Left forelimb (tissue), 1 donor: Measurements from ENCODE around the gene CELSR1.

Experiments
- DNase-seq: peaks from one replicate; pipeline ENCODE4 v3.0.0-alpha.2; 2018; ENCODE audit warnings: low spot score

CELSR1 gene

DNA sequence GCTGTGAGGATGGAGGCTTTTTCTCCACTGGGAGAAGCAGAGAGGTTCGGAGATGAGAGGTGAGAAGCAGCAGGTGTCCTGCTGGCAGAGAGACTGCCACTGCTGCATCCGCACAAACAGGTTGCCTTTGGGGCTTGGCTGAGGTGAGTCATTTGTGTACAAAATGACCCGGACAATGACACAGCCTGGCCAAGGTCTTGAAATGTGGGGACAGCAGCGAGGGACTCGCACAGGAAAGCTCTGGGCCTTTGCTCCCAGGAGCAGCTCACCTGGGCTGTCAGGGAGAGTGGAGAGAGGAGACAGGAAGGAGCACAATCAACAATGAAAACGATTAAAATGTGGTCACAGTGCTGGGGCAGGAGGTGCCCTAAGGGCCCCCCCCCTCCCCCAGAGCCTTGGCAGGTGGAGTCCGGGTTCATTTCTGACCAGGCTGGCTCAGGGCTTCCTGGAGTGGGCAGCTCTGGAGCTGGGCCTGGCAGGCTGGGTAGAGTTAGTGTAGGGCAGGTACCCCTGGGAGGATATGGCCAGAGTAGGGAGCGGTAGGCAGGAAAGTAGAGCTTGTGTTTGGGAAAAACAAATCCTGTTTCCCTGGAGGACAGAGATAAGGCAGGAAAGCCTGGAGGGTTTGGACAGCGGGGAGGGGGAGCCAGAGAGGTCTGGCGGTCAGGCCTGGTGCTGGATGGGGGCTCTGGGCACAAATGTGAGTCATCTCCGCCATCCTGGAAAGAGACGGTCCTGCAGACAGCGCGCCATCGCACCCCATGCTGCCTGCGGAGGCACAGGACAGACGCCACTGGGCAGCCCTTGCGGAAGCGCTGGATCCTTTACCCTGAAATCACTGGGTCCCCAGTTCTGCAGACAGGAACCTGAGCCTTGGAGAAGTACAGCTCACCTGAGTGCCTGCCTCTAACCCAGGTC lies 37.8 kb upstream of the CELSR1 start:
- no peak for DNase-seq

DNA sequence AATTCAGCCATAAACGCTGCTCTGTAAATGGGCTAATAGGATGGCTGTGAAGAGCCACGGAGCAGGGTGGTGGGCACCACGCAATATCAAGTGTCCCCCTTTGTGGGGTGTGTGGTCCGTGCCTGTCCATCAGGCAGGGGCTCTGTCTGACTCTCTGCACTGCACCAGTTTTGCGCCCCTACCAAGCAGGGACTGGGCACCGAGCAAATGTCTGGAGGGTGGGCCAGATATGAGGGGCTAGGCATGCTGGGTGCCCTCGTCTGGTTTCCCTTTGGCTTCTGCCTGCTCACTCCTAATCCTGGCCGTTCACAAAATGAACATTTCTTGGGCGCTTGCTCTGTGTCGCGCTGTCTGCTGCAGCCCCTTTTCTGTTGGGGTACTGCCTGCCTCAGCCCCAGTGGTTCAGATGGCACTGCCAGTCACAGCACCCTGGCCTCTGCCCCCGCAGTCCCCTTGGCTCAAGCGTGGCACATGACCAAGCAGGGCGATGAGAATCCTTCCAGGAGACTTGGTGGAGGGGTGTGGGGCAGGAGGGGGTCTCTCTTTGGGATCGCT lies 37.1 kb upstream of the CELSR1 start:
- DNase-seq: no peak

DNA sequence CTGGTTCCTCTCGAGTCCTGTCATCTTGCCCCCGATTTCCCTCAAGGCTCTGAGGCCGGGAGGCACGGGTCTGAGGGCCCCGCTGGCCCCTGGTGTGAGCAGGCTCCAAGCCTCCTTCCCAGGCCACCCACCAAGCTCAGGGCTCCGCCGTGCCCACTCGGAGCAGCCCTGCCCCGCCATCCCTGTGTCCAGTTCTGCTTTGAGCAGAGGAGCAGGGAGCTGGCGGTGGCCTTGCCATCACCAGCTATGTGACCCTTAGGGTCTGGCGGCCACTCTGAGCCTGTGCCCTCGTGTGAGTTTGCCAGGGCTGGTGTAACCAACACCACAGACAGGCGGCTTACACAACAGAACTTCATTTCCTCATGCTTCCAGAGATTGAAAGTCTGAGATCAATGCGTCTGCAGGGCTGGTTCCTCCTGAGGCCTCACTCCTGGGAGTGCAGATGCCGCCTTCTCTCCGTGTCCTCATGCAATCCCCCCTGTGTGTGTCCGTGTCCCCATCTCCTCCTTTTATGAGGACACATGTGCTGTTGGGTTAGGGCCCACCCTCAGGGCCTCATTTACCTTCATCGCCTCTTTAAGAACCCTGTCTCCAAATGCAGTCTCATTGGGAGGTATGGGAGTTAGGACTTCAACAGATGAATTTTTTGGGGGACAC lies 36.5 kb upstream of the CELSR1 start:
- DNase-seq: no peak

DNA sequence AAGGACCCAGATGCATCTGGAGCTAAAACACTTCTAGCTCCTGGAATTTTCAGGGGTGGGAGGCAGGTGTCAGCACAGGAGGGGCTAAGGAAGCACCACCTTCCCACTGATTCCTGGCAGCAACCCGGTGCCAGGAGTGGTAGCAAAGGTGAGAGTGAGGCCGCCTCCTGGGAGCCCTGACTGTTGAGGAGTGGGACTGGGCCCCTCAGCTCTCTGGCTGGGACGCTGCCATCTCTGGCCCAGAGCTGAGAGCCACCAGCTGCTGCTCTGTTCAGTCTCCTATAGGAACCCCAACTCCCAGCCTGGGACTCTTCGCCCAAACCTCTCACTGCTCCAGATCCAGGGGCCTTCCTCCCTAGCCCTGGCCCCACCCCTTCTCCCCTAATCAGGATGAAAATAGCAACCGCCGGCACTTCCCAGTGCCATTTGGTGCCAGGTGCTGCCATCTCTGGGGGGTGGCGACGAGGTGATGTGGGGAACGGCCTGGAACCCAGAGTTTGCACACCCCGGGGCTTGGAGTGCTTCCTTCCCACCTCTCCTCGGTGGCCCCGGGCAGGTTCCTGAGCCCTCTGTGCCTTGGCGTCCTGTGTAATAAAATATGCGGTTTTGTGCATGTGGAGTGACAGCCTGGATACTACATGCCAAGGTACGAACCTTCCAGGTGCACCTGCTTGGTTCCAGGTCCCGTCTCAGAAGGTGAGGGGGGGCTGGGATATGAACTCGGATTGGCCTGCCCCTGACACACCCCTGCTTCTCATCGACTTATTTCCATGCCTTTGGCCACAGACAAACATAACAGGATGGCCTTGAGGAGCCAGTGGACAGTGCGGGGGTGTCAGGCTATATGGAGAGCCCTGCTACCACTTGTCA lies 35.7 kb upstream of the CELSR1 start:
- no peak for DNase-seq

DNA sequence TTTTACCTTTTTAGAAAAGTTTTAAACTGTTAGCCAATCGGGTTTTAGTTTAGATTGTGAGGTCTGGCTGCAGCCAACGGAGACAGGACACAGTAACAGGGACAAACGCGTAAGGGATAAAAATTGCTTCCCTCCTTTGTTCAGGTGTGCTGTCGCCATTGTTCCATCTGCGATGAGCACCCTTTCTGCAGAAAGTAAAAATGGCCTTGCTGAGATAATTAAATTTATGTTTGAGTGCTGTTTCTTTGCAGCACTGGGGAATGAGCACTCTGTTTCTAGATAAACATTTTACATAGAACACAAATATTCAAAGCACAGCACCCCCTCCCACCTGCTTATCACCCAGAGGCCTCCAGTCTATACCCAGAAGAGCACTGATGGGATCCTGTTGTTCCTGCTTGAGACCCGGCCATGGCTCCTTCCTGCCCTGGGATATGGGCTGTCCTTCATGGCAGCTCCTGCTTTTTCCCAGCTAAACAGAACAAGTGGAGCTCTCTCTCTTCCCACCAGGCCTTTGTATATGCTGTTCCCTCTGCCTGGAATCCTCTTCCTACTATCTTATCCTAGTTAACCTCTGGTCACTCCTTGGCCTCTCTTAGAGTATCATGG lies 34.3 kb upstream of the CELSR1 start:
- no peak for DNase-seq

DNA sequence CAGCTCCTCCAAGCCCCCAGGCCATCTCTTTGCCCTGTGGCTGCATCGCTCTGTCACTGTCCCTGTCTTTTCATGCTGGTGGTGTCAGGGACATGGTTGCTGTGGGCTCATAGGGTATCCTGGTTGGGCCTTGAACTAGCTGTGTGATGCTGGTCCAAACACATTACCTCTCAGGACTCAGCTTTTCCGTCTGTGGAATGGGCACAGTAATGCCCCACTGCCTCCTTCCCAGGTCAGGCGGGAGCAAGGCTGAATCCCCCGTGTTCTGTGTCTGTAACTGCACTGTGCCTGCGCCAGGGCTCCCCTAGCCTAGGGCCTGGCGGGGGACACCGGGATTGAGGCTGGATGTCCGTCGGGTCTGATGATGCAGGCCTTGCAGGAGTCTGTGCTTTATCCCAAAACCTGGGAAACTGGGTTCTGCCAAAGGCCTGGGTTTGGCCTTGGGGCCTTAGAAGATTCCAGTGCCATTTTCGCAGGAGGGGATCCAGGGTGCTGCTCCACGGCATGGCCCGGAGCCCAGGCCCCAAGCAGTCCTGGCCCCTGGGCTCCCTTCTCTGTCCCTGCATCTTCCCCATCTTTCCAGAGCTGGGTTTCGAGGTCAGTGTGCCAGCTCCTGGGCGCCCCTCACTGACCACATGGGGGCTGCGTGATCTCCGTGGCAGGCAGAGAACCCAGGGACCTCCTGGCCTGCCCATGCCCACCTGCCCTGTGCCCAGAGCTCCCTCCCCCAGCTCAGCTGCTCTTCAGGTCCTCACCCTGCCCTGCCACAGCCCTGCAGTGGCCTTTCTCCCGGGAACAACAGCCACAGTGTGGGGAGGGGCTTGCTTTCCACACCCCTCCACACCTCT lies 32.7 kb upstream of the CELSR1 start:
- no peak for DNase-seq

DNA sequence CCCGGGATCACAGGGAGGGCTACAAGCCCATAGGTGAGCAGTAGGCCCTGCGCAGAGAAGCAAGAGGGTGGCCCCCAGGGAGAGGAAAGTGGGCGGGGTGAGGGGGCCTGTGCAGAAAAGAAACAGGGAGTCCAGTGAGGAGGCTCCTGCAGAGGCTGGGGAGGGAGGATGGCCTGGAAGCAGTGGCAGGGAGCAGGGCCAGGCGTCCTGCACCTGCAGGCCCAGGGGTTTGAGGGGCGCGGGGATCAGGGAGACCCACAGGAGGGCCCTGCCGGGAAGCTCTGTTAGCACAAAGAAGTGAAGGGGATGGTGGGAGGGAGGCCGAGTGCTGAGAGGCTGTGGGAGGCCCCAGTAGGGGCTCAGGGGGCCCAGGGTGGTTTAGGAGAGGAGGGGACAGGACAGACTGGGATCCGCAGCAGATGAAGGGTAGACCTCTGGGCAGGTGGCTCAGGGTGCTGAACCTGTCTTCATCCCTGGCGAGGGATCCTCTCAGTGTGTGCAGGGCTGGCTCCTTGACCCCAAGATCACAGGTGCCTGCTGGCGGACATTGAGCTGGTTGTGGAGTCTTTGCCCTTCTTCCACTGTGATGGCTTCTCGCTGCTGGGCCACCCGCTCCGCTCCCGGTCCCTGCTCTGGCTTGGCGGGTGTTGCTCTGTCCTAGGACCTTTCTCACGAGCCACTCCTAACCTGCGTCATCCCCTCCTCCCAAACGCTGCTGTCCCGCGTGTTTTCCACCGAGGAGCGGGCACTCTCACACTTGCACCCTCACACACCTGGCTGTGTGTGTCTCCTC lies 31.8 kb upstream of the CELSR1 start:
- DNase-seq: no peak

DNA sequence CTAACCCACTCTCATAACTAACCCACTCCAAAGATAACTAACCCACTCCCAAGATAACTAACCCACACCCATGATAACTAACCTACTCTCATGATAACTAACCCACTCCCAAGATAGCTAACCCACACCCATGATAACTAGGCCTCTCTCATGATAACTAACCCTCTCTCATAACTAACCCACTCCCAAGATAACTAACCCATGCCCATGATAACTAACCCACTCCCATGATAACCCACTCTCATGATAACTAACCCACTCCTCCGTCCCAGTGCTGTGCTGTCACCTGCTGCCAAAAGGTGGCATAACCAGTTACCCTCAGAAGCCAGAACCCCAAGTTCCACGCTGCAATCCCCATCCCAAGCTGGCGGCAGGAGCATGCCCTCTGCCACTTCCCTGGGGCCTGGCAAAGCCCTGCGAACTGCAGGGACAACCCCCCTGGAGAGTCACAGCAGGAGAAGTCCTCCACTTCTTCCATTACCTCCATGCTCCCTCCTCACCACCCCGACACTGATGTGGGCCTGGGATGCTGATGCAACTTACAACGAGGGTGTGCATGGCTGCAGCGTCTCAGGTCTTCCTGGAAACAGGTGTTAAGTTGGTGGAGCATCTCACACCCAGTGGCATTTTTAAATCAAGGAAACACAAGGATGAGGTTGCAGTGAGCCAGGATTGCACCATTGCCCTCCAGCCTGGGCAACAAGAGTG lies 30.8 kb upstream of the CELSR1 start:
- DNase-seq: no peak

DNA sequence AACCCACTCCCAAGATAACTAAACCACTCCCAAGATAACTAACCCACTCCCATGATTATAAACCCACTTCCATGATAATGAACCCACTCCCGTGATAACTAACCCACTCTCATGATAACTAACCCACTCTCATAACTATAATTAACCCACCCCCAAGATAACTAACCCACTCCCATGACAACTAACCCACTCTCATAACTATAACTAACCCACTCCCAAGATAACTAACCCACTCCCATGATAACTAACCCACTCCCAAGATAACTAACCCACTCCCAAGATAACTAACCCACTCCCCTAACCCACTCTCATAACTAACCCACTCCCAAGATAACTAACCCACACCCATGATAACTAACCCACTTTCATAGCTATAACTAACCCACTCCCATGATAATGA lies 30.1 kb upstream of the CELSR1 start:
- DNase-seq: no peak

DNA sequence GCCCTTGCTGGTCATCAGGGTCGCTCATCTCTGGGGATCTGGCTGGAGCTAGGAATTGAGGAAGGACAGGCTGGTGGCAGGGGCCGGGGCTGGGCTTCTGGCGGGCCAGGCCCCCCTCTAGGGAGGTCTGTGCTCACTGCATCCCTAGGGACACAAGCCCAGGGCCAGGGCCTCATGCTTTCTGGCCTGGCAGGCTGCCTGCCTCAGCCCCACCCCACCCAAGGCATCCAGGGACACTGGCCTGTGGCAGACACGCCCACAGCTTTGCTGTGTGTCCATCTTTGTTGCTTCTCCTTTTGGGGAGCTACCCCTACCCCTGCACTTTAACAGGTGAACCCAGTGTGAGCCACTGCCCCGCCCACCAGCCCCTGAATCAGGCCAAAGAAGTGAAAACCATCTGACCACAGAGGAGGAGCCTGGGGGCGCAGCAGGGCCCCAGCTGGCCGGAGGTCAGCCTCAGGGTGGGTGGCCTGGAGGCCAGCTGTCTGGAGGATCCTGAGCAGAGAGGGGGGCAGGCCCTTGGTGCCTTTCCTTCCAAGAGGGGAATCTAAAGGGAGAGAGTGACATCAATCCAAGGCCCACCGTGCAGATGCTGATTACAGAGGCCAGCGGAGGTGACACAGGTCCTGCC lies 26.8 kb upstream of the CELSR1 start:
- DNase-seq: no peak

DNA sequence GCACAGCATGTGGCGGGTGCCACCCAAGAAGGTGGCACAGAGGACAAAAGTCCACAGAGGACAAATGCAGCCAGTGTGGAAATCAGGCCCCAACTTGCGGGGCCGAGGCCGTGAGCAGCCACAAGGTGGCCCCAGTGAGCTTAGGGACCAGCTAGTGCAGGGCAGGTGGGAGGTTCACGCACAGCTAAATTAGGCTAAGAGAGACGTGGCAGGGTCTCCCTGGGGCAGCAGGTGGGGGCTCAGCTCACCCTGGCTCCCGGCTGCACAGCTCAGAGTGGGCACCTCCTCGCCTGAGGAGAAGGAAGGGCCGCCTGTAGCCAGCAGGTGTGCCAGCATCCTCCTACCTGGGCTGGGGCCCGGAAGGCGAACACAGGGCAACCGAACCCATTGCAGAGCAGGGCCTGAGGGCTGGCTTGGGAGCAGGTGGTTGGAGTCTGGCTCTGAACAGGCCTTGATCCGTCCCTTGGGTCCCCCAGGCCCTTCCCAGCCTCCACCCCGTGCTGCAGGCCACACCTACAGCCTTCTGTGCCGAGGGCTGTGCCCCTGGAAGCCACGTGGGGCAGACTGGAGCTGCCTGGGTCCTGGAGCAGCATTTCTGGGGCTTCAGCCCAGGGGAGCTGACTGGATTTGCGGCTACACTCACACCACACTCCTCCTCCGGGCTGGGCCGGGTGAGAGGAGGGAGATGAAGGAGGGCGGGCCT lies 26.1 kb upstream of the CELSR1 start:
- DNase-seq: no peak

DNA sequence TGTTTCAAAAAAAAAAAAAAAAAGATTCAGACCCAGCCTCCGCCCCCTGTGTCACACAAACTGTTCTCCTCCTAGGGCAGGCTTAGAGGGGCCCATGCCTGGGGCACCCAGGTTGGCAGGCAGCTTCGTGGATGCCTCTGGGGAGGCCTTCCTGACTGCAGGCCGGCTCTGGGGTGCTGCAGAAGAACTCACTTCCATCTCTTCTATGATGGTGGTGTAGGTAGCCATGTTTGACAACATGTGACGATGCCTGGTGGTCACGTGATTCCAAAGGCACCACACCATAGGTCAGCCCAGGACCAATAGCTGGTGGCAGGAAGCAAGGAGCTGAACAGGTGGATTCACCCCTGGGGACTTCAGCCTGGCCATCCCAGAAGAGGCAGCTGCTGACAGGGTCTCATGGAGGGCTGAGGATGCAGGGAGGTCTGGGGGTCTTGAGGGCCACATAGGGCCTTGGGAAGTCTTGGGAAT lies 24.1 kb upstream of the CELSR1 start:
- no peak for DNase-seq

DNA sequence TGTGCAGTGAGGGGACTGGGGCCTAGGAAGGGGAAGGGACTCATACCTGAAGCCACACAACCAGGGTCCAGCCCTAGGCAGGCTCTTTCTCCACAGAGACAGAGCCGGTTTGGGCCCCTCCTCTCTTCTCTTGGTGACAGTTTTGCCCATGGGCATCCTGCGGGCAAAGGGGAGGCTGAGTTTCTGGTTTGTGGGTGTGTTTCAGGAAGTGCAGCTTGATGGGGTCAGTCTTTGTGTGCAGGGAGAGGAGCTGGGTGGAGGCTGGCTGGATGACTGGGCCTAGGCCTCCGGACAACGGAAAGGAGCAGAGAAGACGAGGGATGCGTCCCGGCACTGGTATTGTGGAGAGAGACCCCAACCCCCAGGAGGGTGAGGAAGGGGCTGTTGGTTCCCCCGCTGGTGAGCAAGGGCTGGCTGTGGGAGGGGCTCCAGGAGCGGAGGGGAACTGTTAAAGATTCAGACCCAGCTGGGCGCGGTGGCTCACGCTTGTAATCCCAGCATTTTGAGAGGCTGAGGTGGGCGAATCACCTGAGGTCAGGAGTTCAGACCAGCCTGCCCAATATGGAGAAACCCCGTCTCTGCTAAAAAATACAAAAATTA lies 23.4 kb upstream of the CELSR1 start:
- DNase-seq: no peak

DNA sequence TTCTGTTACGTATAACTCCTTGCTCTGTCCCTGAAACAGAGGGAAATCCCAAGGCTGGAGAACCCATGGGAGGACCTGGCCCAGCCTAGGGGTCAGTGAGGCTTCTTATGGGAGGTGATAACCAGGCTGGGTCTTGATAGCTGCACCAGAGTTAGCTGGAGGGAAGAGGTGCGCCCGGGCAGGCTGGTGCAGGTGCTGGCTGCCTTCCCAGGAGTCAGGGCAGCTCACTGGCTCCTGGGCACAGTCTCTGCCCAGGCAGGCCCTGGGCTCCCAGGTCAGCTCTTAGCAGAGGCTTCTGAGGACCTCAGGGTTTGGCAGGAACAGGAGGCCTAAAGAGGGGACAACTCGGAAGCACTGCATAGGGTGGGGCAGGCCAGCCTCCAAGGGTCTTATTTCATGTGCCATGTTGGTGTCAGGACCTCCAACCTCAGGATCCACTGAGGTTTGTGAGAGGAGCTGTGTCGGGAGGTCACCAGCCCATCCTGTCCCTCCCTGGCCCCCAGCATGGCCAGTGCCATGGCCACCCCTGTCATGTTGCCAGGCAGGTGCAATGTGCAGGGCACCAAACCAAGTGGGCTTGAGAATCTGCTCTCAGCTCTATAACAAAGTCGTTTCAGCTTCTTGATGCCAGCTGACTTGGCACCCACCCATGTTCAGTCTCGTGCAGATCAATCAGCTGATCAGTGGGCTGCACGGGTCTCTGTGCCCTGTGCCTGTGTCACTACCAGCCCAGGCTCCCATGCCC lies 20.5 kb upstream of the CELSR1 start:
- no peak for DNase-seq

DNA sequence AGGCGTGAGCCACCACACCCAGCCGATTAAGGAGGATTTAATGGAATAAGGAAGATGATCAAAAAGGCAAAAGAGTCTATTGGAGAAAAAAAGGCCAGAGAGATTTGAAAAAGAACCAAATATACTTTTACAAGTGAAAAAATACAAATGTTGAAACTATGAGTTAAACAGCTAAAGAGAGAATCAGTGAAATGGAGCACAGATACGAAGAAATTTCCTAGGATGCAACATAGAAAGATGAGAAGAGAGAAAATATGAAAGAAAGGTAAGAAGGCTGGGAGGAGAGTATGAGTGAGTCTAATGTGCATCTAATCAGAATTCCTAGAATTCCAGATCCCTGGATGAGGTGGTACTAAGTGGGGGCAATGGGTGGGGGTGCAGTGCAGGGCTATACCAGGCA lies 19.4 kb upstream of the CELSR1 start:
- DNase-seq: no peak

DNA sequence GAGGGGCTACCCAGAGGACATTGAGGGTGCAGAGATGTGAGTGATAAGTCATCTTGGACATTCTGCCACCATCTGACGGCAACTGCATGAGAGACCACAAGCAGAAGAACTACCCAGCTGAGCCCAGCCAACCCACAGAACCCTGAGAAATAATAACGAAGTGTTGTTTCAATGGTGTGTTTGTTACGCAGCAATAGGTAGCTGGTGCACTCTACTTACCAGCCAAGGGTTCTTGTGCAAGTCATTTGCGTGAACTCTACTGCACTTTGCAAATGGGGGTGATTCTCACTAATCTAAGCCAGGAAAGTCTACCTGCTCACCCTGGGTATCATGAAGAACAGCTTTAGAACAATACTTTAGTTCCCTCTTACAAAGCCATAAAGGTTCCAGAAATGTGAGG lies 15.8 kb upstream of the CELSR1 start:
- no peak for DNase-seq

DNA sequence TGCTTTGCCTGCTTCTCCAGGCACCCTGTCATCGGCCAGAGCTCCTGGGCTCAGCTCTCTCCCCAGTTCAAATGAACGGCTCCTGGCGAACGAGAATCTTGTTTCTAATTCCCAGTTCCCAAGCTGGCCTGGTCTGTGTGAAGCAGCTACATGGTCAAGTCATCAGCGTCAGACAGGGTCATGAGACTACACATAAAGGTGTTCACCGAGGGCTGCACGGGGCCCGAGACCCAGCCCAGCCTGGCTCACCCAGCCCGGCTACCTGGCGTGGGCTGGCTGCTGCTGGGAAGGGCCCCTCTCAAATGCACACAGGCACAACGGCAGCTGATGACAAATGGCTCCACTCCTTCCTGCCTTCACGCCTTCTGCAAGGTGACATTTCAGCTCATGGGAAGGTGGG lies 14.6 kb upstream of the CELSR1 start:
- DNase-seq: no peak
